Osteoblast (primary cell): ENCODE results near the gene PLXNA4. TPM values are rescaled to one million over a fixed set of nuclear protein-coding genes. Genes with fewer than 3 reads are reported as not detected.

ENCODE experiments used
- DNase-seq: peaks from one replicate; pipeline ENCODE4 v3.0.0; 2011; ENCODE audit warnings: low spot score, mixed read lengths; ENCODE audit not compliant: insufficient read length; ENCODE audit errors: missing footprints
- H2AFZ ChIP-seq: 2 replicates; pipeline ENCODE4 v1.6.0; 2011; ENCODE audit warnings: mild to moderate bottlenecking, low read length
- H3K27ac ChIP-seq: 2 replicates; pipeline ENCODE4 v1.5.1; 2011; ENCODE audit warnings: mild to moderate bottlenecking, low read depth, low read length, moderate library complexity
- H3K27me3 ChIP-seq: 2 replicates; pipeline ENCODE4 v1.6.0; 2012; ENCODE audit warnings: mild to moderate bottlenecking, control low read depth, inconsistent platforms, low read length, moderate library complexity; ENCODE audit not compliant: insufficient read depth
- H3K36me3 ChIP-seq: 2 replicates; pipeline ENCODE4 v1.5.1; 2011; ENCODE audit warnings: mild to moderate bottlenecking, low read length, control low read depth, moderate library complexity; ENCODE audit not compliant: insufficient read depth
- H3K4me1 ChIP-seq: 2 replicates; pipeline ENCODE4 v1.5.1; 2011; ENCODE audit warnings: mild to moderate bottlenecking, low read length, control low read depth, moderate library complexity; ENCODE audit not compliant: insufficient read depth
- H3K4me2 ChIP-seq: 2 replicates; pipeline ENCODE4 v1.6.0; 2011; ENCODE audit warnings: mild to moderate bottlenecking, low read length; ENCODE audit not compliant: insufficient read depth
- H3K4me3 ChIP-seq: fragments of 200-600 bp; sonication (generic); 3 replicates; pipeline ENCODE4 v1.5.1; 2012; ENCODE audit warnings: mild to moderate bottlenecking, low read length, inconsistent platforms; ENCODE audit not compliant: insufficient read depth
- H3K79me2 ChIP-seq: 2 replicates; pipeline ENCODE4 v1.6.0; 2012; ENCODE audit warnings: mild to moderate bottlenecking, low read length, control low read depth, inconsistent platforms; ENCODE audit not compliant: insufficient read depth
- H3K9me3 ChIP-seq: 2 replicates; pipeline ENCODE4 v1.5.1; 2011; ENCODE audit warnings: low read depth, low read length, control low read depth
- H4K20me1 ChIP-seq: 2 replicates; pipeline ENCODE4 v1.6.0; 2012; ENCODE audit warnings: mild to moderate bottlenecking, low read length, control low read depth; ENCODE audit not compliant: insufficient read depth
- total RNA-seq: library from RNA; depleted of rRNA; stranded (reverse); fragments of >200 nt; gene quantifications from 2 replicates; pipeline ENCODE4 v1.2.3, GENCODE V29; 2012
- TF ChIP-seq, protein P1 (sequence below): IDR thresholded peaks from 2 replicates; pipeline ENCODE4 v1.5.1; 2011; ENCODE audit warnings: mild to moderate bottlenecking, low read depth, low read length, moderate library complexity; ENCODE audit errors: extremely low read depth

PLXNA4 gene
- total RNA-seq, 1 donor, result 4.3 TPM

GRCh38 chr7:132122901-132123300, 453.4 kb downstream of the PLXNA4 start:
- Histone ChIP-seq H3K4me2 (no peak overlapping the region), H2AFZ (no peak overlapping the region), H3K9me3 (no peaks in the 10 kb centered on the region), H3K4me1 (no peaks in the 10 kb centered on the region), H4K20me1 (no peaks in the 10 kb centered on the region), H3K27me3 (peaks cover 14% of the 10 kb centered on the region), H3K4me3 (no peak overlapping the region), H3K79me2 (no peaks in the 10 kb centered on the region), H3K27ac (no peak overlapping the region), H3K36me3 (no peaks in the 10 kb centered on the region)
- no peak for DNase-seq
- TF ChIP-seq, protein P1, sequence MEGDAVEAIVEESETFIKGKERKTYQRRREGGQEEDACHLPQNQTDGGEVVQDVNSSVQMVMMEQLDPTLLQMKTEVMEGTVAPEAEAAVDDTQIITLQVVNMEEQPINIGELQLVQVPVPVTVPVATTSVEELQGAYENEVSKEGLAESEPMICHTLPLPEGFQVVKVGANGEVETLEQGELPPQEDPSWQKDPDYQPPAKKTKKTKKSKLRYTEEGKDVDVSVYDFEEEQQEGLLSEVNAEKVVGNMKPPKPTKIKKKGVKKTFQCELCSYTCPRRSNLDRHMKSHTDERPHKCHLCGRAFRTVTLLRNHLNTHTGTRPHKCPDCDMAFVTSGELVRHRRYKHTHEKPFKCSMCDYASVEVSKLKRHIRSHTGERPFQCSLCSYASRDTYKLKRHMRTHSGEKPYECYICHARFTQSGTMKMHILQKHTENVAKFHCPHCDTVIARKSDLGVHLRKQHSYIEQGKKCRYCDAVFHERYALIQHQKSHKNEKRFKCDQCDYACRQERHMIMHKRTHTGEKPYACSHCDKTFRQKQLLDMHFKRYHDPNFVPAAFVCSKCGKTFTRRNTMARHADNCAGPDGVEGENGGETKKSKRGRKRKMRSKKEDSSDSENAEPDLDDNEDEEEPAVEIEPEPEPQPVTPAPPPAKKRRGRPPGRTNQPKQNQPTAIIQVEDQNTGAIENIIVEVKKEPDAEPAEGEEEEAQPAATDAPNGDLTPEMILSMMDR, result no peak

GRCh38 chr7:132121987-132122386, 454.3 kb downstream of the PLXNA4 start:
- no peak overlapping the region for H3K4me3 ChIP-seq
- no peak overlapping the region for H3K27ac ChIP-seq
- H3K9me3 ChIP-seq, result no peaks in the 10 kb centered on the region
- DNase-seq, result no peak
- no peaks in the 10 kb centered on the region for H3K79me2 ChIP-seq
- H3K4me1 ChIP-seq, result no peaks in the 10 kb centered on the region
- no peak overlapping the region for H3K4me2 ChIP-seq
- H2AFZ ChIP-seq, result no peak overlapping the region
- H3K36me3 ChIP-seq, result no peaks in the 10 kb centered on the region
- TF ChIP-seq, protein P1, result no peak
- H4K20me1 ChIP-seq, result no peaks in the 10 kb centered on the region
- H3K27me3 ChIP-seq, result peaks cover 14% of the 10 kb centered on the region

DNA sequence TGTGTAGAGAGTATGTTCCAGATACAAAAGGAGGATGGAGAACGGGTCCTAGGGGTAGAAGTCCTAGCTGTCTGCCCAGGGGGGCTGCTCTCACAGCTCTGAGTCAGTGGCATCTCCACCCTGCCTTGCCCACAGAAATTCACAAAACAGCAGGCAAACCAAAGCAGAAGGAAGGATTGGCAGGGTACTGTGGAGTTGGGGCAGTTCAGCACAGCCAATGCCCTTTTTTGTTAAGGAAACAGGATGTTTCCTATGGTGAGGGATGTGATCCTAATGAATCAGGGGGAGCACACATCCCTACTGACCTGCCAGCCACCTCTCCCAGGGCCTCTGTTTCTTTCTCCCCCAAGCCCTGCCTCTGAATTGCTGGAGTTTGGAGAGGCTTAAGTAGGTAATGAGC, 457.6 kb downstream of the PLXNA4 start:
- Histone ChIP-seq H2AFZ (no peak overlapping the region), H3K4me3 (no peak overlapping the region), H3K36me3 (no peaks in the 10 kb centered on the region), H3K9me3 (no peaks in the 10 kb centered on the region), H4K20me1 (no peaks in the 10 kb centered on the region), H3K27ac (no peak overlapping the region), H3K79me2 (no peaks in the 10 kb centered on the region), H3K4me1 (peaks cover 3% of the 10 kb centered on the region), H3K27me3 (peaks cover 6% of the 10 kb centered on the region), H3K4me2 (no peak overlapping the region)
- DNase-seq, result no peak
- TF ChIP-seq, protein P1, result no peak

DNA sequence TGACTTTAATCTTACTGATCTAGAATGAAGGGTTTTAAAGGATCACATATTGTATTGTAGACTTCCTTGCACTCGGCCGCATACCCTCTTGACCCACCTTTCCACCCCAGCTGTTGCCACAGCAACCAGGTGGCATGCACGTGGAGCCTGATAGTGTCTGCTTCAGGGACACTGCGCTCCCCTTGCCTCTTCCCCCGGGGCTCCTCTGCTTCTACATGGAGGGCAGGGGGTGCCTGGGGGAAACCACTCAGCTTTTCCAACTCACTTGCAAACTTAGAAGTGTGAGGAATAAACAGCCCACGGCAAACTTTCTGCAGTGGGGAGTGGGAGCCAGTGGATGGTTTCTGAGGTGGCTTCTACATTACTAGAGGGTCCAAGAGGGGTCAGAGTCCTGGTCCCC, 458.6 kb downstream of the PLXNA4 start:
- H3K36me3 ChIP-seq, result no peaks in the 10 kb centered on the region
- H3K9me3 ChIP-seq, result no peaks in the 10 kb centered on the region
- H3K4me3 ChIP-seq, result no peak overlapping the region
- no peaks in the 10 kb centered on the region for H3K79me2 ChIP-seq
- TF ChIP-seq, protein P1, result no peak
- H3K4me1 ChIP-seq, result peaks cover 3% of the 10 kb centered on the region
- H3K4me2 ChIP-seq, result no peak overlapping the region
- H3K27me3 ChIP-seq, result peaks cover 6% of the 10 kb centered on the region
- no peaks in the 10 kb centered on the region for H4K20me1 ChIP-seq
- DNase-seq, result no peak
- H3K27ac ChIP-seq, result no peak overlapping the region
- no peak overlapping the region for H2AFZ ChIP-seq
